ENCODE results near the gene OVOL1. TPM values are rescaled to one million over a fixed set of nuclear protein-coding genes. Genes with fewer than 3 reads are reported as not detected.
"Not testable (repeated sequence)": the region's sequence is repeated elsewhere in the genome, so short reads cannot be mapped to it uniquely, and the experiment has no call there.

OVOL1 gene
- total RNA-seq, 2 experiments from 2014 or later, result not detected

DNA sequence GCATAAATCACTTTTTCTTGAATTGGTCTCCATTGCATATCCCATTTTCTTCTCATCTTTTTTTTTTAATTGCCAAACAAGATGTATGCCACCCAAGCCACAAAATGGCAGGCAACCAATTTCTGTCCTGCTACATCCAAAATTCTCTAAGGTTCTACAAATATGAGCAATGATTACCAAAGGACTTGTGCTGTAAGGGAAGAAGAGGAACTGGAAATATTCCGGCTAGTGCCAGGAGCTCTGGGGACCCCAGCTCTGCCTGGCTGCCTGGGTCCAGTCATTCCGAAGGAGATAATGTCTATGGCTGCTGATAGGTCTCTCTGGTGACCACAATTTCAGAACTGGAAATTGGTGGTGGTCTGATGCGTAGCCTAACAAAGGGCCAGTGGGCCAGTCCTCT lies 29.8 kb downstream of the OVOL1 start:
- ATAC-seq (no peak), DNase-seq (no peak)
- CTCF ChIA-PET, result interaction anchor here (0.9 to 6.1 kb wide), 26 partner anchors 9 to 483 kb away, joined by 3 to 128 read pairs (median 7); partner anchors contain the start of genes AP5B1, DPF2, FIBP and KAT5
- Mint-ChIP-seq H3K27ac (no peak overlapping the region), H3K4me1 (peaks cover 18% of the 10 kb centered on the region), H3K4me3 (peak overlapping the region; percentile 75), H3K27me3 (peaks cover 7% of the 10 kb centered on the region), H3K36me3 (peaks cover 2% of the 10 kb centered on the region), H3K9me3 (ENCODE audit: low read depth) (no peaks in the 10 kb centered on the region)

DNA sequence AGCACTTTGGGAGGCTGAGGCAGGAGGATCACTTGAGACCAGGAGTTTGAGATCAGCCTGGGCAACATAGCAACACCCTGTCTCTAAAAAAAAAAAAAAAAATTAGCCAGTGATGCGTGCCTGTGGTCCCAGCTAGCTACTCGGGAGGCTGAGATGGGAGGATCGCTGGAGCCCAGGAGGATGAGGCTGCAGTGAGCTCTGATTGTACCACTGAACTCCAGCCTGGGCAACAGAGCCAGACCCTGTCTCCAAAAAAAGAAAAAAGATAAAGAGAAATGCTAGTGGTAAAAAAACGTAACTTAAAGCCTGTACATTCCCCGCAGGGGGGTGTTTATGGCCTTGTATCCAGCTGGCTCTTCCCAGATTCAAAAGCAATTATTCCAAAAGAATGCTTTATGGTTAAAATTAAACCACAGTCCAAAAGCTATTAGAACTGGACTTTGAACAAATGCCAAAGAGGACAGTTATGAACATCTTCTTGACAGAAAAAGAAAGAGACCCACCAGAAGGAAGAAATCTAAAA lies 30.5 kb downstream of the OVOL1 start:
- Mint-ChIP-seq H3K4me1 (peaks cover 18% of the 10 kb centered on the region), H3K27me3 (peaks cover 5% of the 10 kb centered on the region), H3K27ac (peak overlapping the region; percentile 70), H3K4me3 (peak overlapping the region; percentile 75), H3K36me3 (peaks cover 2% of the 10 kb centered on the region), H3K9me3 (ENCODE audit: low read depth) (no peaks in the 10 kb centered on the region)
- CTCF ChIA-PET, result interaction anchor here (0.7 to 6.1 kb wide), 37 partner anchors 10 to 484 kb away, joined by 3 to 128 read pairs (median 5); partner anchors contain the start of genes AP5B1, BANF1, CCDC85B and DPF2
- DNase-seq, result no peak
- no peak for ATAC-seq

- peak overlapping the region; percentile 70 for H3K27ac Mint-ChIP-seq
- peak overlapping the region; percentile 75 for H3K4me3 Mint-ChIP-seq
- no peaks in the 10 kb centered on the region for H3K9me3 Mint-ChIP-seq (ENCODE audit: low read depth)
- ATAC-seq, result peak; percentile 91
- H3K36me3 Mint-ChIP-seq, result peaks cover 2% of the 10 kb centered on the region
- DNase-seq, result peak; percentile 95
- peaks cover 18% of the 10 kb centered on the region for H3K4me1 Mint-ChIP-seq
- H3K27me3 Mint-ChIP-seq, result peaks cover 5% of the 10 kb centered on the region
- CTCF ChIA-PET, result interaction anchor here (0.7 to 6.1 kb wide), 49 partner anchors 8 to 309 kb away, joined by 3 to 128 read pairs (median 4); partner anchors contain the start of genes AP5B1, BANF1, CCDC85B and FIBP
These were observed 31.2 kb downstream of the OVOL1 start for GRCh38 chr11:65817835-65818680.

DNA sequence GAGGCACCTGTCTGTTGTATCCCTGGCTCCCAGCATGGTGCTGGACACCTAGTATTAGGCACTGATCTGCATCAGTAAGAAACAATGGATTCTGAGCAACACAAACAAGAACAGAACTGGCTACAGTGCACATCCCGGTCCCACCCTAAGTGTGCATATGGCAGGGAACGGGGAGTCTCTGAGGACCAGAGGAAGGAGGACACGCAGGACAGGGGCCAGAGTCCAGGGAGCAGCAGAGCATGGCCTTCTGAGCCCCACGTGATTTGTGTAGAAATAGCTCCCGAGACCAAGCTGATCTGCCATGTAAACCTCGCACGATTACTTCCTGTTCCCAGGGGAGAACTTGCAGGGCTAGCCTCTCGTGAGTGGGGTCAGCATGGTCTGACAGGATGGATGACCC lies 34.2 kb downstream of the OVOL1 start:
- DNase-seq (no peak), ATAC-seq (no peak)
- H3K27ac Mint-ChIP-seq, result no peak overlapping the region
- H3K36me3 Mint-ChIP-seq, result peaks cover 2% of the 10 kb centered on the region
- H3K27me3 Mint-ChIP-seq, result no peaks in the 10 kb centered on the region
- CTCF ChIA-PET, result interaction anchor here (1.2 to 6.1 kb wide), 3 partner anchors 11 to 43 kb away, joined by 3 to 128 read pairs (median 3); partner anchors contain the start of gene AP5B1
- H3K9me3 Mint-ChIP-seq (ENCODE audit: low read depth), result no peaks in the 10 kb centered on the region
- peaks cover 18% of the 10 kb centered on the region for H3K4me1 Mint-ChIP-seq
- no peak overlapping the region for H3K4me3 Mint-ChIP-seq

- Mint-ChIP-seq H3K27ac (no peak overlapping the region), H3K36me3 (no peaks in the 10 kb centered on the region), H3K4me3 (no peak overlapping the region), H3K9me3 (ENCODE audit: low read depth) (no peaks in the 10 kb centered on the region), H3K4me1 (peaks cover 12% of the 10 kb centered on the region), H3K27me3 (no peaks in the 10 kb centered on the region)
- CTCF ChIA-PET, result interaction anchor here (2.2 to 2.4 kb wide), 2 partner anchors 43 to 111 kb away, joined by 9 to 12 read pairs; partner anchors contain the start of genes AP5B1 and KAT5
- DNase-seq (no peak), ATAC-seq (no peak)
These were observed 36.1 kb downstream of the OVOL1 start for GRCh38 chr11:65822776-65823528.

DNA sequence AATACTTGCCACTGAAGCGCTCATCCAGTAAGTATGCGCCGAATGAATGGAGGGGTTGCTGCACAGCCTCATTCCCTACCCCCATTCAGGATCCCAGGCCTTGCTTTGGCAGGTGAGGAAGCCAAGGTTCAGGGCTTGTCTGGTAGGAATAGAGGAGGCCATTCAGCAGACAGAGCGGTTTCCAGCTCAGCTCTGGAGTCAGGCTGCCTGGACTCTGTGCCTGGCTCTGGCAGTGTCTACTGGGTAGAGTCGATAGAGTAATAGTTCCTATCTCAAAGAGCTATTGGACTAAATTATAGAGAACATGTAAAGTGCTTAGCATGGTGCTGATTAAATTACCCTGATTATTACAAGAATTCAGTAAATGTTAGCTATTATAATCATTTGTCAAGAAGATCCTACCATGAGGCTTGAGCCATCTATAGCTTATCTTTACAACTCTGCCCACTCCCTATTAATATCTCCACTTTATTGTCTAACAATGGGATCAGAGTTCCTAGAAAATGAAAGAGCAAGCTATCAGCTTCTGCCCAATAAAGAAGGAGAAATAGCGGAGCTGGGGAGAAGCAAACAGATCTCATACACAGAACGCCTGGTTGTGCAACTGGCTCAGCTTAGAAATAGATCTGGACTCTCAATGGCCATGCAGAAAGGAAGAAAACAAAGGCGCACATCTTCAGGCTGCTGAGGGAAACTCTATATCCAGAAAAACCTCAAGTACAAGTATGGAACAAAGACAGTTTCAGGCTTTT lies 40.3 kb downstream of the OVOL1 start:
- Mint-ChIP-seq H3K9me3 (ENCODE audit: low read depth) (no peaks in the 10 kb centered on the region), H3K4me3 (no peak overlapping the region), H3K27me3 (peaks cover 19% of the 10 kb centered on the region), H3K27ac (no peak overlapping the region), H3K4me1 (peaks cover 17% of the 10 kb centered on the region), H3K36me3 (no peaks in the 10 kb centered on the region)
- CTCF ChIA-PET, result interaction anchor here (1.1 to 2.1 kb wide), 6 partner anchors 9 to 645 kb away, joined by 3 to 13 read pairs (median 4); partner anchors contain the start of genes CAPN1 and KAT5
- DNase-seq, result no peak
- ATAC-seq, result no peak

- no peak for DNase-seq
- Mint-ChIP-seq H3K4me3 (no peak overlapping the region), H3K4me1 (peaks cover 24% of the 10 kb centered on the region), H3K27me3 (peaks cover 28% of the 10 kb centered on the region), H3K27ac (no peak overlapping the region), H3K9me3 (ENCODE audit: low read depth) (no peaks in the 10 kb centered on the region), H3K36me3 (peaks cover 4% of the 10 kb centered on the region)
- CTCF ChIA-PET, result interaction anchor here (0.6 to 1.7 kb wide), 4 partner anchors 11 to 123 kb away, joined by 3 to 7 read pairs (median 3); no protein-coding TSS in a partner anchor
- no peak for ATAC-seq
These were observed 42.6 kb downstream of the OVOL1 start for GRCh38 chr11:65829459-65829858.

GRCh38 chr11:65832231-65832630 lies 45.4 kb downstream of the OVOL1 start:
- not testable (repeated sequence) for DNase-seq; H3K36me3 Mint-ChIP-seq; H3K9me3 Mint-ChIP-seq (ENCODE audit: low read depth); ATAC-seq; H3K4me3 Mint-ChIP-seq; H3K27ac Mint-ChIP-seq
- Mint-ChIP-seq H3K27me3 (peaks cover 28% of the 10 kb centered on the region), H3K4me1 (peaks cover 24% of the 10 kb centered on the region)
- CTCF ChIA-PET, result interaction anchor here (1.0 to 3.9 kb wide), 13 partner anchors 10 to 190 kb away, joined by 3 to 24 read pairs (median 6); partner anchors contain the start of genes AP5B1, CFL1, FIBP and KAT5

DNA sequence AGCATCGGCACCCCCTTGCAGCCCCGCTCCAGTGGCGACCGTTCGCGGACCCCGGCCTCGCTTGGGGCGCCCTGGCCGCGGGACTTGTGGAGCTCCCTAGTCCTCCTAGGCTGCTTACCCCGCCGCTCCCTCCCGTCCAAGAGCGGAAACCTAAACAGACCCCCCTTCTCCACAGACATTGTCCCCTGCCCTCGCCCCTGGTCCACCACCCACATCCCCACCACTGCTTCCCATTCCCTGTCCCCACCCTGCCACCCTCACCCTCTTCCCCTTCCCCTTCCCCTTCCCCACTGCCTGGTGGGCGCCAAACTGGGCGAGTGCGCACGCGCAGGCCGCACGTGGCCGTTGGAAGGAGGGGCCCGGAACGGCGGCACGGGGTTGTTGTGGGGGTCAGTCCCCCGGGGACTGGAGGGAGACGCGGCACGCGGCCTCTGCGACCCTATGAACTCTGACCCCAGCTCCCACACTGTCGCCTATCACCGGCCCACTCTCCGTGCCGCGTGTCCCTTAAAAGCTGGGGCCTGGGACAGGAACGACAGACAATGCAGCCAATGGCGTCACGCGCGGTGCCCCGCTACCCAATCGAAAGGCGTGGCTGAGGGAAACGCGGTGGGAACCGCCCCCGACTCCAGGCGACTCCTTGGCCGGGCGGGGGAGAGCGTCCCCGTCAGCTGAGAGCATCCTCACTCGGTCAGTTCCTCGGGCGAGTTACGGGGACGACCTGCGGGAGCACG lies 46.6 kb downstream of the OVOL1 start, which contains the start of gene SNX32:
Gene SNX32 (plus strand): TSS at position 667 of the 734 bp plus-strand sequence. CDS start 103 bp downstream, outside the sequence.
- peak within 1 kb of the TSS; percentile 31 for H3K27ac Mint-ChIP-seq
- DNase-seq (peak; percentile 97), ATAC-seq (peak; percentile 100)
- CTCF ChIA-PET, result interaction anchor here (0.6 to 3.9 kb wide), 20 partner anchors 12 to 1615 kb away, joined by 3 to 24 read pairs (median 4); partner anchors contain the start of genes AP5B1, CFL1, FIBP and KAT5
- peaks cover 28% of the 10 kb centered on the region for H3K27me3 Mint-ChIP-seq
- H3K36me3 Mint-ChIP-seq, result peaks cover 4% of the 10 kb centered on the region
- H3K4me1 Mint-ChIP-seq, result peaks cover 15% of the 10 kb centered on the region
- no peak within 1 kb of the TSS for H3K4me3 Mint-ChIP-seq
- no peaks in the 10 kb centered on the region for H3K9me3 Mint-ChIP-seq (ENCODE audit: low read depth)

- Mint-ChIP-seq H3K9me3 (ENCODE audit: low read depth) (no peaks in the 10 kb centered on the region), H3K27ac (no peak overlapping the region), H3K4me3 (no peak overlapping the region), H3K4me1 (peaks cover 13% of the 10 kb centered on the region), H3K36me3 (peaks cover 4% of the 10 kb centered on the region), H3K27me3 (peaks cover 25% of the 10 kb centered on the region)
- CTCF ChIA-PET, result interaction anchor here (0.7 to 3.9 kb wide), 11 partner anchors 17 to 154 kb away, joined by 3 to 24 read pairs (median 9); partner anchors contain the start of genes AP5B1, CFL1, FIBP and KAT5
- DNase-seq, result no peak
- no peak for ATAC-seq
These were observed 47.3 kb downstream of the OVOL1 start for GRCh38 chr11:65834202-65834601.

DNA sequence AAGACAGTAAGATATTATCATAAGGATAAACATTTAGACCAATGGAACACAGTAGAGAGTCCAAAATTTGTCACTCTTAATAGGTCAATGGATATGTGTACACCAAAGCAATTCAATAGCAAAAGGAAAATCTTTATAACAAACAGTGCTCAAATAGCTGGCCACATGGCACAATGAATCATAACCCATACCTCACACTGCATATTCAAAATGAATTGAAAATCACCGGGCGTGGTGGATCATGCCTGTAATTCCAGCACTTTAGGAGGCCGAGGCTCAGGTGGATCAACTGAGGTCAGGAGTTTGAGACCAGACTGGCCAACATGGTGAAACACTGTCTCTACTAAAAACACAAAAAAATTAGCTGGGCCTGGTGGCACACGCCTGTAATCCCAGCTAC lies 55.3 kb downstream of the OVOL1 start:
- Mint-ChIP-seq H3K27ac (no peak overlapping the region), H3K27me3 (no peaks in the 10 kb centered on the region), H3K4me1 (no peaks in the 10 kb centered on the region), H3K9me3 (ENCODE audit: low read depth) (no peaks in the 10 kb centered on the region), H3K4me3 (no peak overlapping the region), H3K36me3 (no peaks in the 10 kb centered on the region)
- DNase-seq (no peak), ATAC-seq (no peak)
- CTCF ChIA-PET, result interaction anchor here (1.7 kb wide), 1 partner anchor 10 kb away, joined by 3 read pairs; no protein-coding TSS in a partner anchor
